ENCODE data around the gene PLA2G3.
"Not testable (repeated sequence)": the region's sequence is repeated elsewhere in the genome, so short reads cannot be mapped to it uniquely, and the experiment has no call there.

The PLA2G3 gene

DNA sequence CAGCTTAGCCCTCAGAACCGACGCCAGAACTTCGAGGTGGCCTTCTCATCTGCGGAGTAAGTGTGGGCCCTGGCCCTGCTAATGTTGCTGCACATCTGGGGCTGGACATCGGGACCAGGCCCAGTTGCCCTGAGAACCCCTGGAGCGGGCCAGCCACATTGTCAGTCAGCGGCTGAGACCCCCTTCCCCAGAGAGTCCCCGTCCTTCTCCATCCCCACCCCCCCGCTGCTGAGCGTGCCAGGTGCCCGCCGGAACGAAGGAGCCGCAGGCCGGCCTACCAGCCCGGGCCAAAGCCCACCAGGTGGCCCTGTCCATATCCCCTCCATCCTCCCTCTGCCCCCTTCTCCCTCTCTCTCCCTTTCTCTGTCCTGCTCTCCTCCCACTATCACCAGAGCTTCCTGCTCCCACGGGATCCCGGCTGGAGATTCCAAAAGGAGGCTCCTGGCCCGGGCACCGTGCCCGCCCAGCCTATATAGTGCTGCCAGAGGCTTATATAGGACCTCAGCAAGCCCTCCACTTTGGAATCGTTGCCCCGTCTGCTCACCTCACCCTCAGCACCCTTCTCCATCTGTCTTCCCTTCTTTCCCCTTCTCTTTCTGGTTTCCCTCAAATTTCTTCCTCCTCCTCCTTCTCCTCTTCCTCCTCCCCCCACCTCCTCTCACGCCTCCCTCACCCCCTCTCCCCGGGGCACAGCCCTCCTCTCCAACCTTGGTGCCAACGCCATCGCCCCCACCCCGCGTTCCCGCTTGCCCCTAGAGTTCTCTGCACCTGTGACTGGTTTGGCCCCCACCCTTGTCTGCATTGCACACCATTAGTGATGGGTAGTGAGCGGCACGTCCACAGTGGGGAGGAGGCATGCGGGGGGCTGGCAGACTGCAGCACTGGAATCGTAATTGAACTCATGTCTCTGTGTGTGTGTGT, 40.2 kb downstream of the PLA2G3 start:
- DNase-seq: no peak

DNA sequence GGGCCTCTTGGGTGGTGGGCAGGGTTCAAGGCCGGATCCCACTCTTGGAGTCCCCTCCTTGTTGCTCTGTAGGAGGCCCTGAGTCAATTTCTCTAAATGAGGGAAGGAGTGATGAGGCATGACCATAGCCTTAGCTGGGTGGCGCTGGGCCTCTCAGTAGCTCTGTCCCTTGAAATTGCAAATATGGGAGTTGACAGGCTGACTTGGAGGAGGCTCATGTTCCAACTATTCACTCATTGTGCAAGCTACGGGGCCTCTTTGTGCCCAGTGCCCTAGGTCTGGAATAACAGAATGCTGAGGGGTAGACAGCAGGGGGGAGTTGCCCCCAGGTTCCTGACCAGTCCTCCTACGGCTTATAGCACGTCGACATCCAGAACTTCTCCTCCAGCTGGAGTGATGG, 40.9 kb downstream of the PLA2G3 start:
- DNase-seq: peak; percentile 39

DNA sequence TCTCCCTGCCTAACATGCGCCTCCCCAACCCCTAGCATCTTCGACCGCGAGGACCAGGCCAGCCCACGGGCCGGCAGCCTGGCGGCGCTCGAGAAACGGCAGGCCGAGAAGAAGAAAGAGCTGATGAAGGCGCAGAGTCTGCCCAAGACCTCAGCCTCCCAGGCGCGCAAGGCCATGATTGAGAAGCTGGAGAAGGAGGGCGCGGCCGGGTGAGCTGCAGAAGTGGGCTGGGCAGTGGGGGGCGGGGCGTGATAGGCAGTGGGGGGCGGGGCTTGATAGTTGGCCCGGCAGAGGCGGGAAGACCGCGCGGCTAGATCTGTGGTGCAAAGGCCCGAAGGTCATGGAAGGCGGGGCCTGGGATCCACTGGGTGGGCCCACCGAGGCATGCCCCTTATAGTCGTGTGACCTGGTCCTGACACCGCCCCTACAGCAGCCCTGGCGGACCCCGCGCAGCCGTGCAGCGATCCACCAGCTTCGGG, 41.6 kb downstream of the PLA2G3 start:
- no peak for DNase-seq

DNA sequence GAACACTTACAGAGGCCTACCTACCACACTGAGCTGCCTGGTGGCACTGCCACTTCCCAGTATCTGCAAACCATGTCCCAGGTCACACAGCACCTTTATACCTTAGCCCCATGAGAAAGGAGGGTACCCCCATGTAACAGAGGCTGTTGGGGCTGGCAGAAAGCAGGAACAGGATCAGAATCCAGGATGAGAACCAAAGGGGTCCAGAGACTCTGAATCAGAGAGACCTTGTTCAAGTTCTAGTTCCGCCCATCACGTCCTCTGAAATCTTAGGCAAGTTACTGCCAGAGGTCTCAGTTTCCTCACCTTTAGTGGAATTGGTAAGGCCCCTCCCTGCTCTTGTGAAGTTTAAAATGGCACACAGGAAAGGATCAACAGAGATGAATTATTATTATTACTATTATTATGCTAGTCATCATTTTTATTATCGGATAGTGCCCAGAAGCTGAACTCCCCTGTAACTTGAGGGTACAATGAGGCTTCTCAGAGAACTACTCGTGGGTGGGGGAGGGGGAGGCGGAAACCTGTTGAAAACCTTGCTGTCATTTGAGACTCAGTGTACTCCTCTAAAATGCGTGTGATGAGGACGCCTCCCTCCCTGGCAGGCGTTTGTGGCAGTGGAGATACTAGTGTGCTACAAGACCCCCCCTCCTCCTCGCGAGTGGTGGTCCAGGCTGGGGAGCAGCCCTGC, 42.2 kb downstream of the PLA2G3 start:
- no peak for DNase-seq

DNA sequence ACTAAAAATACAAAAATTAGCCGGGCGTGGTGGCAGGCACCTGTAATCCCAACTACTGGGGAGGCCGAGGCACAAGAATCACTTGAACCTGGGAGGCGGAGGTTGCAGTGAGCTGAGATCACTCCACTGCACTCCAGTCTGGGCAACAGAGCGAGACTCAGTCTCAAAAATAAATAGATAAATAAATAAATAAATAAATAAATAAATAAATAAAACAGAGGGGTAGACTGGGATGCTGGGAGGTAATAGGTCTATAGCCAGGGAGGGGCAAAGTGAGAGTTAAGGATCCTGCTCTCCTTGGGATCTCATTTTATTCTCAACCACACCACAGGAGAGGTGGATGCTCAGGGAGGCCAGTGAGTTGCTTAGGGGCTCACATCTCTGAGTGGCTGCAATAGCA, 42.8 kb downstream of the PLA2G3 start:
- not testable (repeated sequence) for DNase-seq

DNA sequence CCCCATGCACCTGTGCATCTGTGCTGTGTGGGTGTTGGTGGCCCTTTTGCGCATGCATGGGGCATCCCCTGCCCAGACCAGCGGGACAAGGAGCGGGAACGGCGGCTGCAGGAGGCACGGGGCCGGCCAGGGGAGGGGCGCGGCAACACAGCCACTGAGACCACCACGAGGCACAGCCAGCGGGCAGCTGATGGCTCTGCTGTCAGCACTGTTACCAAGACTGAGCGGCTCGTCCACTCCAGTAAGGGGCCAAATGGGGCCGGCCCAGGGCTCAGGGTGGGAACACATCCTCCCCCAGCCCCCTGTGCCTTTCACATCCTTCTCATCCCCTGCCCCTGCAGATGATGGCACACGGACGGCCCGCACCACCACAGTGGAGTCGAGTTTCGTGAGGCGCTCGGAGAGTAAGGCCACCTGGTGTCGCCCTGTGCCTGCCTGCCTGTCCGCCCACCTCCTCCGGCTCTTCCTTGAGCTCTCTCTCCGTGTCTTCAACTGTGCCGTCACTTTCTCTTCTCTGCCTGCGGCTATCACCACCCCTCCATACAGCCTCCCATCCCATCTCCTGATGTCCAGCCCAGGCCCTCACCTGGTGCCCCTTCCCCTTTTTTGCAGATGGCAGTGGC, 43.5 kb downstream of the PLA2G3 start:
- DNase-seq: no peak

DNA sequence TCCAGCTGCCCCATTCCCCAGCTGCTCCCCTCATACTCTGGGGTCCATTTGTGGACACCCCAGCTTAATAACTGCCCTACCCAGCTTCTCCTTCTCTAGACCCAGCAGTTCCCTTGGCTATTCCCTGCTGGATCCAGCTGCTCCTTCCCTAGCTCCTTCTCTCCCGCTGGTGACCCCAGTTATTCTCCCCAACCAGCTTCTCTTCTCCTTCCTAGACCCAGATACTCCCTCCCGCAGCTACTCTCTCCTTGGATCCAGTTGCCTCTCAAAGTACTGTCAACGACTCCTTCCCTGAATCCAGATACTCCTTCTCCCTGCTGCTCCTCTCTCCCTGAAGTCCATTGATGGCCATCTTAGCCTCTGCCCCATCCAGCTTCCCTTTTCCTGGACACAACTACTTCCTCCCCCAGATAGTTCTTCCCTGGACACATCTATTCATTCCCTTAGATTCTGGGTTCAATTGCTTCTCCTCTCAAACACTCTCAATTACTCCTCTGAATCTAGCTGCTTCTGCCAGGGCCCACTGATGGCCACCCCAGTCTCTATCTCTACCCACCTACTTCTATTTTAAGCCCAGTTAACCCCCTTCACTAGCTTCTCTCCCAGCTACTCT, 44.6 kb downstream of the PLA2G3 start:
- DNase-seq: no peak

DNA sequence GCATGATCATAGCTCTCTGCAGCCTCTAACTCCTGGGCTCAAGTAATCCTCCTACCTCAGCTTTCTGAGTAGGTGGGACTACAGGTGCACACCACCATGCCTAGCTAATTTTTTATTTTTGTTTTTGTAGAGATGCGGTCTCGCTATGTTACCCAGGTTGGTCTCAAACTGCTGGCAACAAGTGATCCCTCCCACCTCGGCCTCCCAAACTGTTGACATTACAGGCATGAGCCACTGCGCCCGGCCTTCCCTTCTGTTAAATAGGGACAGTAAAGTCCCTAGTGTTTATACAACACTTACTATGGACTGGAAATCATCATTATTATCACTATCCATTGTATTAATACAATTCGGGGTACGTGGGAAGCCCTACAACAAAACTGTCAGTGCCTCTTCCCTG, 45.6 kb downstream of the PLA2G3 start:
- no peak for DNase-seq

DNA sequence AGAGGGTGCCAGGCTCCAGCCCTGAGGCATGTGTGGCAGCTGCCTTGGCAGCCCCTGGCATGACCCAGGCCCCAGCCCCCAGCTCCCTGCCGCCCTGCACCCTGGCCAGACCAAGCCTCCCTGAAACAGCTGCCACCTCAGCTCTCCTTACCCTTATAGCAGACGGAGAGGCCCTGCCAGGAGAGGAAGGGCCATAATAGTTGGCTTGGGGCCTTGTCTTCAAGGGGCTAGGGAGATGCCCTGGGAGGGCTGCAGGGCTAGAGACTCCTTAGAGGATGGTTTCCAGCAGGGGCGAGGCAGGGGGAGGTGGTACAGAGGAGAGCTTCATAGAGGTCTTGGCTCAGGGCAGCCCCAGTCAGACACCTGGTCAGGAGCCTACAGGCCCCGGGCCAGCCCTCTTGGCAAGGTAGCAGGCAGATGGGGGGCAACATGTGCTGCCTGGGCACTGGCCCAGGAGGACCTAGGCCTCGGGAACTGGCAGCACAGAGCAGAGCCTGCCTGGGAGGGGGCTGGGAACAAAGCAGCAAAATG, 46.2 kb downstream of the PLA2G3 start:
- no peak for DNase-seq

DNA sequence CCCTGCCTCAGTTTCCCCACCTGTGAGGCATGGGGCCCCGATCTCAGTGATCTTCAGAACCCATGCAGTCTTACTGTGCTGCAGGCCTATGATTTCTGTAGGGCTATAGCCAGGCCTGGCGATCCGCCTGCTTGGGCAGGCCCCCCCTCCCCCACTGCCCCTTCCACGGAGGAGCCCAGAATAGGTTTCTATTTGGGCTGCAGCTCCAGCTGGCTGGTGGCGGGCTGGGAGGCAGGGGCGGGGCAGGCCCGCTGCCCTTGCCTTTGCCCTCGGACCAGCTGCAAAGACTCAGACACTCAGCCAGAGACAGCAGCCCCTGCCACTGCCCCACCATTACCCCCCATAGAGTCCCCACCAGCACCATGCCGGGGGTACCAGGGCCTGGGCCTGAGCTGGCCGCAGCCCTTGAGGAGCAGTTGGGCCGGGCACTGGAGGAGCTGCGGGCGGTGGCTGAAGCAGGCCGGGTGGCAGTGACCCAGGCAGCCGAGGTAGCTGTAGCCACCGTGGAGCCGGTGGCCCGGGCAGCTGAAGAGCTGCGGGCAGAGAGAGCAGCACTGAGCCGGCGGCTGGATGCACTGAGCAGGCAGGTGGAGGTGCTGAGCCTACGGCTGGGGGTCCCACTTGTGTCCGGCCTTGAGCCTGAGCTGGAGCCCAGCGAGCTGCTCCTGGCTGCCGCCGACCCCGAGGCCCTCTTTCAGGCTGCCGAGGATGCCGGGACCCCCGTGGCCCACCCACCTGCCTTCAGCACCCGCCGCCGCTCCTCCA, 47.0 kb downstream of the PLA2G3 start:
- DNase-seq: no peak

DNA sequence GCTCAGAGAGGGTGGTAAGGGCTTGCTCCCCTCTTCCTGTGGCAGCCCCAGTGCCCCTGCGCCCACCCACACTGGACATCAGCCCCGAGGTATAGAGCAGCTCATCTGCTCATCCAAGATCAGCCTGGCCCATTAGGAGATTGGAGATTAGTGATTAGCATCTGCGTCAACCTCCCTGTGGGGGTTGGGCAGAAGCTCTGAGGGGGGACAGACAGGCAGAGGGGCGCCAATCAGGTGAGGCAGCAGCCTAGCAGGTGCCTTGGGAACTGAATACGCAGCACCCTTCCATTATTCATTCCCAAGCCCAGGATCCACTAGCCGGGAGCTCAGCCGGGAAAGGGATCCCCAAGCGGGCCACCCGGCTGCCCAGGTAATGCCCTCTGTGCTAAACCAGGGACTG, 48.1 kb downstream of the PLA2G3 start:
- no peak for DNase-seq

DNA sequence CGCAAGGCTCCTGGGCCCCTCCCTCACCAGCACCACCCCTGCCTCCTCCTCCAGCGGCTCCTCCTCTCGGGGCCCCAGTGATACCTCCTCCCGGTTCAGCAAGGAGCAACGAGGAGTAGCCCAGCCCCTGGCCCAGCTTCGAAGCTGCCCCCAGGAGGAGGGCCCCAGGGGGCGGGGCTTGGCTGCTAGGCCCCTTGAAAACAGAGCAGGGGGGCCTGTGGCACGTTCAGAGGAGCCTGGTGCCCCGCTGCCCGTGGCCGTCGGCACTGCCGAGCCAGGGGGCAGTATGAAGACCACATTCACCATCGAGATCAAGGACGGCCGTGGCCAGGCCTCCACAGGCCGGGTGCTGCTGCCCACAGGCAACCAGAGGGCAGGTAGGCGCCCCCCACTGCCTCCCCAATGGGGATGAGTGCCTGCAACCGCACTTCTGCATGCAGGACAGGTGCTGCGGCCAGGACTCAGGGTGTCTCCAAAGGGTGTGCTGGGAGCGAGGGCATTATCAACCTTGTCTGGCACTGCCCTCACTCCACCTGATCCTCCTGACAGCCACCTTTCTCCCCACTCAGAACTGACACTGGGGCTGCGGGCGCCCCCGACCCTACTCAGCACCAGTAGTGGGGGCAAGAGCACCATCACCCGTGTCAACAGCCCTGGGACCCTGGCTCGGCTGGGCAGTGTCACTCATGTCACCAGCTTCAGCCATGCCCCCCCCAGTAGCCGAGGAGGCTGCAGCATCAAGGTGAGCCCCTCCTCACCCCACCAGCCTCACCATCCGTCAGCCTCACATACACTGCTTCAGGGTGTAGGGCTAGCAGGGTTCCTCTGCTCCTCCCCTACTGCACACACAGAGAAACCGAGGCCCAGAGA, 49.0 kb downstream of the PLA2G3 start:
- DNase-seq: no peak

DNA sequence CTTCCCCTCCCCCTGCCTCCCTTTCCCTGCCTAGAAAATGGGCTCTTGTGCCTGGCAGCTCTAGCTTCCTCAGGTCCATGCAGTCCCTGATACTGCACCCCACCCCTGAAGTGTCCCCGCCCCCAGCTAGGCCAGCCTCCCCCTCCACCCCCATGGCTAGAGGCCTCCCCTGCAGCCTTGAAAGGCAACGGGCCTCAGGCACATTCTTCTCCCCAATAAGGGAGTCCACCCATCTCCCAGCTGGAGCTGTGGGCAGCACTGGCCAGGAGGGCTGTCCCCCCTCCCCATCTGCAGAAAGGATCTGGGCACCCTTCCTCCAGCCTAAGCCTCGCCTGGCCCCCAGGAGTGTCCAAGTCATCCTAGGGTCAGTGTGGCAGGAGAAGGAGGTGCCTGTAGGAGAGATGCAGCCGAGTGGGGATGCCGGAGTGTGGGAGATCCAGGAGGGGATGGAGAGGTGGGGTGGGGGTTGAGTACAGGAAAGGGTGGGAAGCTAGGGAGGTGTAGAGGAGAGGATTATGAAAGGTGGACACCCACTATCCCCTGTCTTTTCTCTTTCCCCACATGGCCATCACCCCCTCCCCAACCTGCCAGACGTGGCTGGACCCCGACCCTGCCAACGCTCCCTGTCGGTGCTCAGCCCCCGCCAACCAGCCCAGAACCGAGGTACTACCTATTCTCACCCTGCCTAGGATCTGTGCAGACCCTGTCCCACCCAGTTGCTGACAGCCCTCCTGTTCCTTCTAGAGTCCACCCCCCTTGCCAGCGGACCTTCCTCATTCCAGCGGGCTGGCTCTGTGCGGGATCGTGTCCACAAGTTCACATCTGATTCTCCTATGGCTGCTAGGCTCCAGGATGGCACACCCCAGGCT, 49.9 kb downstream of the PLA2G3 start:
- no peak for DNase-seq

DNA sequence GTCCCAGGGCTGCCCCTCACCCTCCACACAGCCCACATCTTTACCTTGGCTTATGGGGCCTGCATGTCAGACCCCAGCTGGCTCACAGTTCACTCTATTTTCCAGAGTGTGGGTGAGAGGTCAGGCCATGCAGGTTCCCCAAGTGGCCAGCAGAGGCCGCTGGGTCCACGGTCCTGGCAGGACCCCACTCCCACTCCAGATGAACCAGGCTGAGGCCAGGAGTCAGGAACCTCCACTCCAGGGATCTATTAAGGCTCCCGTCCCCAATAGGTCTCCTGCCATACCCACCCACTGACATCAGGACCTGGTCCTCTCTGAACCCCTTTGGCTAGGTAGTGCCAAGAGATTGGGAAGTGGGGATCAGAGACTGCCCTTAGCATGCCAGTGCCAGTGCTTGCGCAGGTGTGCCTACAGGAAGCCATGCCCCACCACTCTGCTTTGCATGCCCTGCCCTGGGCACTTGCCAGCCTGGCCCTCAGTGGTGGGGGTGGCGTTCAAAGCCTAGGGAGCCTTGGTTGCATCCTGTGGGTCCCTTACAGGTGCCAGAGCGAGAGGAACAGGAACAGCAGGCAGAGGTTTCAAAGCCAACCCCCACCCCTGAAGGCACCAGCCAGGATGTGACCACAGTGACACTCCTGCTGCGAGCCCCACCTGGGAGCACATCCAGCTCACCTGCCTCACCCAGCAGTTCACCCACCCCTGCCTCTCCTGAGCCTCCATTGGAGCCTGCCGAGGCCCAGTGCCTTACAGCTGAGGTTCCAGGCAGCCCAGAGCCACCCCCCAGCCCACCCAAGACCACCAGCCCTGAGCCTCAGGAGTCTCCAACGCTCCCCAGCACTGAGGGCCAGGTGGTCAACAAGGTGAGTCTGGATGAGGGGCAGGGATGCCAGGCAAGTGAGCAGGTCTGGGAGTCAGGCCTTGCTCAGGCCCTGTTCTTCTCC, 50.9 kb downstream of the PLA2G3 start:
- DNase-seq: peak; percentile 30

DNA sequence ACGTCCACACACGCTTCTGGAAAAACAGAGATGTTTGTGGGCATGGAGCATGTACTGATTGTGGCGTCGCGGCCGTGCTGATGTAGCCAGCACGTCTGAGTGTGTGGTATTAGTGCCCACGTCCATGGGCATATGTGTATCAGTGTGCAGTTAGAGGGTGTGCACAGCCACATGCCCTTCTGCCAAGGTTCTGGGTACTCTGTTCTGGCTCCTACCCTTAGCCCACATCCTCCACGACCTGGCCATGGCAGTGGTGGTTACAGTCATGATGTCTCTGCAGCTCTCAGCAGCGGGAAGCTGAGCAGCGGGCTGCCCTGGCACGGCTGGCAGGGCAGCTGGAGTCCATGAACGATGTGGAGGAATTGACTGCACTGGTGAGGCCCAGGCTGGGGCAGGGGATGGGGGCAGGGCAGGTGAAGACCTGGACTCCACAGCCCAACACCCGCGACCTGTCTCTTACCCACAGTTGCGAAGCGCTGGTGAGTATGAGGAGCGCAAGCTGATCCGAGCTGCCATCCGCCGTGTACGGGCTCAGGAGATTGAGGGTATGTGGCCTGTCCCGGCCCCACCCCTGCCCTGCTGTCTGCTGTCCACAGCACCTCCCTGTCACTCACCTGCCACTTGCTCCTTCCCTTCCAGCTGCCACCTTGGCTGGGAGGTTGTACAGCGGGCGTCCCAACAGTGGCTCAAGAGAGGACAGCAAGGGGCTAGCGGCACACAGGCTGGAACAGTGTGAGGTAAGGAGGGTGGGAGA, 51.9 kb downstream of the PLA2G3 start:
- DNase-seq: no peak

DNA sequence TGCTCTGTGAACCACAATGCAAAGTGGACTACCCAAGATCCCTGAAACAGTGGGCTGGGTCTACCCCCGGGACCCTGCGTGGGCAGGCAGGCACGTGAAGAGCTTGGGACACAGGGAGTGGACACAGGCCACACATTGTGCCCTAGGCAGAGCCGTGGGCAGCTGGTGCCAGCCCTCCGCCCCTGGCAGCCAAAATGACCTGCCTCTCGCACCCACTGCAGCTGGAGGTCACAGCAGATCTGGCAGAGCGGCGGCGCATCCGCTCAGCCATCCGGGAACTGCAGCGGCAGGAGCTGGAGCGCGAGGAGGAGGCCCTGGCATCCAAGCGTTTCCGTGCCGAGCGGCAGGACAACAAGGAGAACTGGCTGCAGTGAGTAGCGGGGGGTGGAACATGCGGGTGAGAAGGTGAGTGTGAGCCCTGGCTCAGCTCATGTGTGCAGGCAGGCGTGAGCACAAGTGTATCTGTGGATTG, 52.5 kb downstream of the PLA2G3 start:
- DNase-seq: no peak

DNA sequence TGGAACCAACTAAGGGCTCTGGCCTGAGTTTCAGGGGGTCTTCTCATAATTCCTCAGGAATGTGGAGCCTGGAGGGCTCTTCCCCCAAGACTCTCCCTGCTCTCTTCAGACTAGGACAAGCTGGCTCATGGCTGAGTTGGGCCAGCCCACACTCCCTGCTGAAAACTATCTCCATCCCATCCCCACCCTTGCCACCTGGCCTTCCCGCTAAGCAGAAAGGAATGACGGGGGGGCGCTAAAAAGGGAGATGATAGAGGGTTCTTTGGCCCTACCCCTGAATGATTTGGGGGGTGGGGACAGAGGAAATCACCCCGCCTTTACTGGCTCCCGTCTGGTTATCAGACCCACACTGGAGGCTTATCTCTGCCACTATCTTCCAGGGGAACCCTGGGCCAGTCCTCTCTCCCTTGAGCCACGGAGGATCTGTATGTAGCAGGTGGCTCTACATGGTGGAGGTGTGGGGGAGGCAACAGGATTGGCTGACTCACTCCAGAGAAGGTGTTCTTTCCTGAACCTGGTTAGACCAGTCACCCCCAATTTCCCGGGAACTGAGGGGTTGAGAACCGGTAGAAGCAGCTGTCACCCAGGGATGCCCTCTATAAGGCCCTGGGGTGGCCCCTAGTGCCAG, 53.5 kb downstream of the PLA2G3 start:
- DNase-seq: no peak

DNA sequence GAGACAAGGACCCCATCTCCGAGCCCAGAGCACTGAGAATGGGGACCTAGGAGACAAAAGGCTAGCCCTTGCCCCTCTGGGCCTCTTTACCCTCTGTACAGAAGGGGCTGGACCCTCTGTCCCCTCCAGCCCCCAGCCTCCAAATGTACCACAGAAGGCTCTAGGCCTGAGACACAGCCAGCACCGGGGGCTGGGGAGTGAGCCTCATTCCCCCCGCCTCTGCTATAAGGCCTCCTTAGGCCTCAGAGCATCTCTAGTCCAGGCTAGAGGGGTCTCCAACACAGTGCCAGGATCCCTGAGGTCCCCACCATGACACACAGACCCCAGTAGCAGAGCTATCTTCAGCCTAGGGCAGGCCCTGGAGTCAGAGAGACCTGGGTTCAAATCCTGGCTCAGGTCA, 54.4 kb downstream of the PLA2G3 start:
- DNase-seq: no peak

All from HCEC 1CT (cell line).